GM19238 (cell line): ENCODE measurements around the gene VGLL1.

Experiments used
- DNase-seq: peaks from one replicate; pipeline ENCODE4 v3.0.0; 2011; ENCODE audit warnings: low spot score; ENCODE audit not compliant: insufficient read length

VGLL1 gene

DNA sequence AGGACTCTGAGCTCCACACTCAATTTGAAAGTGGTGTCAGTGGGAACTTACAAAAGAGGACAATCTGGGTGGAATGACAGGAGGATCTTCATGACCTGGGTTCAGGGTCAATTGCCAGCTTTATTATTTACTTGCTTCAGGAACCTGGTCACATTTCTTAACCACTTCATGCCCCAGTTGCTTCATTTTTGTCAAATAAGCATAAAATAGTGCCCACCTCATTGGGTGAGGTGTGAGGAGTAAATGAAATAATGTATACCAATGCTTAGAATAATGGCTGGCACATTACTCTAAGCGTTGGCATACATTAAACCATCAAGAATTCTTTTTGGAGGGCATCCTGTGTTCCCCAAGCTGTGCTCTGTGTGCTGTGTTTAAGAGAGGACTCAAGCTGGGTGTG lies 19.4 kb downstream of the VGLL1 start:
- DNase-seq, result no peak

DNA sequence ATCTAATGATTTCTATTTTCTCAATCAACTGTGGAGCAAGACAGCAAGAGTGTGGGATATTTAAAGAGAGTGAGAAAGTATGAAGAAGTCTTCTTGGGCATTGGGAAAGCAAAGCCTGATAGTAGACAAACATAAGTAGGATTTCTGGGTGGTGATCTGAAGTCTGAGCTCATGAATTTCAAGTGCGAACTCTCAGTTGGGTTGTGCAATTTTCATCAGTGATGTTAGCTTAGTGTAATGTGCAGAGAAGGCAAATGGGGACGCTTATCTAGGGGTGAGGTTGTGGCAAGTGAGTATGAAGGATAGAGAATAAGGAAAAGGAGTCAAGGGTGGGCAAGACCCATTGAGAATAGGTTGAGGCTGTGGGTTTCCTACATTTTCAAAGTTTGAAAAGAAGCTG lies 23.7 kb downstream of the VGLL1 start:
- DNase-seq, result no peak

DNA sequence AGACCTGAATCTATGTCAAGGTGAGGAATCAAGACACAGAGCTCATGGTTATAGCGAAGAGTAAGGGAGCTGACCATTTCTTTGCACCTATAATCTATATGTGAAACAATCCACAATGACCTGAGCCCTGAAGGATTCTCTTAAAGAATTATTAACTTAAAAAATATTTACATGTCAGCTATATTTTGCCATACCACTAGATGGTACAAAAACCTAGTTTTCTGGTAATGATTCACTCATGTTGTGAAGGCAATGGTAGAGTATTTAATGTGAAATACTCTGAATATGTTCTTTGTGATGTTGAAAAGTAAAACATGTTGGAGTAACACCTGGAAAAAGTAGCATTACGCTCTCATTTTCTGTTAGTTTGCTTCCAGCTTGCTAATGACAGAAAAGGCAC lies 40.0 kb downstream of the VGLL1 start:
- DNase-seq, result no peak

DNA sequence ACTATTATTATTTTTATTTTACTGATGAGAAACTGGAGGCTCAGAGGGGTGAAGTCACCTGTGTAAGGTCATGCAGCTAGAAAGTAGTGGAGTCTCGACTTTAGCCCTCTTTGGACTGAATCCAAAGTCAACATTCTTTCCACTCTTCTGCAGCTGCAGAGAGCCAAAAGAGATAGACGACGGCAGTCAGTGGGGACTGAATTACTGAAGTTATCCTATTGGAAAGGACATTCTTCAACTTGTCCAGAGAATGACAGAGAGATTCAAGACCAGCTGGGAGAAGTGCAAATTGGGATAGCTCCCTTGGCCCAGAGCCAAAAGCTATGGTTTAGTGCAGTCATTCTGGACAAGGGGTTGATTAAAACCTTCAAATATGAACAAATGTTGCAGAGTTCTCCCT lies 42.5 kb downstream of the VGLL1 start:
- DNase-seq, result no peak

DNA sequence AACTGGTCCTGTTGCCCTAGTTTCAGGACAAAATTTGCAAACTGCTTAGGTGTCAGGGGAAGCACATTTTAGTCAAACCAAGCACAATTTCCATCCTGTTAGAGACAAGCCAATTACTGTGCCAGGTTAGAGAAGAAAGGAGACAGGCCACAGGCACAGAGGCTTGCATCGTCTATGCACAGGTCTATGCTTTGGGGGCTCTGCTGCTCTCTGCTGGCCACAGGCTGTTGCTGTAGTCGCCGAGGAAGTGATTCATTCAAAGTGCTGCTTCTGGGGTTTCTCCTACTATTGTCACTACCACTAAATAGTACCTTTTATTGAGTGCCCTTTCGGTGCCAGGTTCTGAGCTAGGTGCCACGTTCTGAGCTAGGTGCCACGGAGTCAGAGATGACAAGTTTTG lies 45.5 kb downstream of the VGLL1 start:
- peak; percentile 16 for DNase-seq

DNA sequence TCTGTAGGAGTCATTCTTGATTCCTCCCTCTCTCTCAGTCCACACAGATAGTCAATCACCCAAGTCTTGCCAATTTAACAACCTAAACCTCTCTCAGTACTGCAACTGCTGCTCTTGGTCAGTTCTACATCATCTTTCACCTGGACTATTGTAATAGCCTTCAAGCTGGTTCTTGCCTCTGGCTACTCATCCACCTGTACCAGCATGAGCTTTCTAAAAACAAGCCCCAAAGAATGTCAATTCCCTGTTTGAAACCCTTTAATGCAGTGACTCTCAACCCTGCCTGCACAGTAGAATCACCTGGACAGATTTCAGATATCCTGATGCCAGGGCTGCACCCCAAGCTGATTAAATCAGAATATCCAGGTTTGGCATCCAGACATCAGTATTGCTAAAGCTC lies 48.3 kb downstream of the VGLL1 start:
- DNase-seq, result no peak

DNA sequence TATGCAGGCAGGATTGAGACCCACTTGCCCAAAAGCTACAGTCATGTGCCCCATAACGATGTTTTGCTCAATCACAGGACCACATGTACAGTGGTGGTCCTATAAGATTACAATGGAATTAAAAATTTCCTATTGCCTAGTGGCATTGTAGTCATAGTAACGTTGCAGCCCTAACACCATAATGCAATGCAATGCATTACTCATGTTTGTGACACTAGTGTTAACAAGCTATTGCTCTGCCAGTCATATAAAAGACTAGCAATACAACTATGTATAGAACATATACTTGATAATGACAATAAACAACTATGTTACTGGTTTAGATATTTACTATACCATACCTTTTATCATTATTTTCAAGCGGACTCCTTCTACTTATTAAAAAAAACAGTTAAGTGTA lies 50.6 kb downstream of the VGLL1 start:
- no peak for DNase-seq

DNA sequence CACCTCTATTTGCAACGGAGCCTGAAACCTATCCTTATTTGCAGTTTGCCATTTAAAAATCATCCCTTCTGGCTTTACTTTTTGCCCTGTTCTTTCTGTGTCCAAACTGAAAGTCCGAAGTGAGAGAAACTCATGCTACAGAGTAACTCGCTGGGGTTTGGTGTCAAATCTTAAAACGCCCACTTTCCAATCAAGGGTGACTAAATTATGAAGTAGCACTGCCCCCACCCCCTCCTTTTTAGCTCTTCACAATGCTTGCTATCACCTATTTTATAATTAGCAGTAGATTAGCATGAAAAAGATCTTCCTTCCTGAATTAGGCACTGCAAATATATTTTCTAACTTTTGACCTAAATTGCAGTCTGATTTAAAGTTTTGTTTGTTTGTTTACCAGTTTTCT lies 52.5 kb downstream of the VGLL1 start:
- no peak for DNase-seq

DNA sequence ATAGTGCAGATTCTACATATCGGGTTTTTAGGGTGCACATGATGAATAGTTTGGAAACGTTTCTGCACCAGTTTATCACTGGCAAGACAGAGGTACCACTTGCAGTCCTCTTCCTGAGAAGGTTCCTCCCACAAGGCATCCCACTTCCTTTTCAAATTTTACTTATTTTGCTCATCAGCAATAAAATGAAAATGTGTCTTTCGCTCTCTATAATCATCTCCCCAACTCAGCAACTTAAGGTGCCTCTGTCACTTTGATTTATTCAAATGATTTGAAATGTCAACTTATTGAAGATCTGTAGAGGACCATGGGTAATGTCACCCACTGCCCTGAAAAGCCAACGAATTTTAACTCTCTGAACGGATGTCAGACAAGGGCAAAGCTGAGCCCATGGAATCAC lies 53.2 kb downstream of the VGLL1 start:
- DNase-seq, result no peak

DNA sequence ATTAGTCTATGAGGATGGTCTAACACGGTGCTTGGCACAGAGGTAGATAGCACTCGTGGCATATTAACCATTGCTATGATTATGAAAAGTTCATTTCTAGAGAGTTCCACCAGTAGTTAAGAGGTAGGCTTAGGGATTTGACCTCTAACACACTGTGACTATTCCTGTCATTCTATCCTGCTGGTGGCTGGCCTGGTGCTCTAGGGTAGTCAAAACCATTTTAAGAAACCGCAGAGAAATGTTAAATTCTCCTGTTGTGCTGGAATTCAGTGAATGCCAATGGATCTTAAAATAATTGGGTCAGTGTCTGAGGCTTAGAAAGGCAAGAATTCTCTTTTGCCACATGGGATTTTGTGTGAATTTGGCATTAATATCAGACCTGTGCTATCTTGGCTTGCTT lies 53.9 kb downstream of the VGLL1 start:
- no peak for DNase-seq

DNA sequence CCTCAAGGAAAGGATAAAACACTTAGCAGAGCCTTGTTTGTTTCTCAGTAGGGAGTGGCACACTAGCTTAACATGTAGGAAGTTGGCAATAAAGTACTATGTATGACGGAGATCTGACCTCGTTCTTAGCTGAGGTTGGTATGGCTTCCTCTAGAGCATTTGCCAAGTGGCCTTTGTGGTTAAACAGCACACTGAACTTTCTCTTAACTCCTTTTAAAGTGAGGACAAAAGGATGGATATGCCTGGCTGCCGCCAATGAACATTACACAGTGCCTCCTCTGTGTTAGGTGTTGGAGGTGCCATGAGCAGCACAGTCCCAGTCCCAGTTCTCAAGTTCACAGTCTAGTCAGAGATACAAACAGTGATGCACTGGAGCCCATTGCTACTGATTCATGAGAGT lies 54.4 kb downstream of the VGLL1 start:
- no peak for DNase-seq

DNA sequence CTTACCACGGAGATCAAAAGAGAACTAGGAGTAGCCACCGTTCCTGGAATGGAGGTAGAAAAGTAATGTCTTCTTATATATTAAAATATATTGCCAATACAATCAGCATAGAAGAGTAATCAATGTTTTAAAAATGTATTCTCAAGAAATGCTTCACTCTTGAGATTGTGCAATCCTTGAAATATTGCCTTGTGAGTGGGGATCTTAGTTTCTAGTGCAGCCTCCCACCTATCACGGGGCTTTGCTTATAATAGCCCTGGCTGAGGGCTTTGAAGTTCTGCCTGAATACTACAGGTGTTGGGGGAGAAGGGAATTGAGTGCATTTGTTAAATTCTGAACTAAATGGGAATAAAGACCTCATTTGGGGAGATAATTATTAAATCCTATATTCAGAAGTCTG lies 55.5 kb downstream of the VGLL1 start:
- no peak for DNase-seq

DNA sequence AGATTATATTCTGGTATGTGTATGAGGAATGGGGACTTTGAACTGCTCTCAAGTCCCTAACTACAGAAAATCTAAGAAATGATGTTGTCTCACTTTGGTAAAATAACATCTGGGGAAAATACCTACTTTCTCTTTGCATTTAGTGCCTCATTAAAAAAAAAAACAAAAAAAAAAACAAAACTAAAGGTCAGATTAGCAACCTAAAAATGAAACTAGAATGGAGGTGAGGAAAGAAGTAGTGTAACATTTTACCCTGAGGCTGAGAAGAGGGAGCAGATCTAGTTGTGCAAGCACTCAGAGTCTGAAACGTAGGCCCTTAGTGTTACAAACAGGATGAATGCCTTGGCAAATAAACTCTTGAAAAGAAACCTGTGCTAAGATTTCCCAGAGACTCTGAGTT lies 56.0 kb downstream of the VGLL1 start:
- no peak for DNase-seq

DNA sequence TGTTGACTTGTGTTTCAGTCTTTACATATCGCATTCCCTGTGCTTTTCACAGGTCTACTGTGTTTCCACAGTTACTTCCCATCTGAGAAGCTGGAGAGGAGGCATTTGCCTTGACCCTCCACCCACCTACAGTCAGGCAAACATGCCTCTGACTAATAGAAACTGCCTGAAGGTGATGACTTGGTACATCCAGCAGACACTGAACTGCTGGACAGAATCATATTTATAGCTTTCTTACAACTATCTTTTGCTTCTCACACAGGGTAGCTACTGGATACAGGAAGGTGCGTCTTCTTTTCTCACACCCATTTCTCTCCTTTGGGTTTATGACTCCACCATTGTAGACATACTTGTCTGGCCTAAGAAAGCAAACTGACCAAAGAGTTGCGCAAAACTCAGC lies 58.0 kb downstream of the VGLL1 start:
- no peak for DNase-seq

DNA sequence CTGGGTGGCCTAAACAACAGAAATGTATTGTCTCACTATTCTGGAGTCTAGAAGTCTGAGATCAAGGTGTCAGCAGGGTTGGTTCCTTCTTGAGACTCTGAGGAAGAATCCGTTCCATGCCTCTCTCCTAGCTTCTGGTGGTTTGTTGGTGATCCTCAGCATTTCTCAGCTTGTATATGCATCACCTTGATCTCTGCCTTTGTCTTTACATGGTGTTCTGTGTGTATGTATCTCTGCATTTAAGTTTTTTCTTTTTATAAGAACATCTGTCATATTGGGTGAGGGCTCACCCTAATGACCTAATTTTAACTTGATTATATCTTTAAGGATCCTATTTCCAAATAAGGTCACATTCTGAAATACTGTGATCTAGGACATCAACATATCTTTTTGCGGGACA lies 65.3 kb downstream of the VGLL1 start:
- no peak for DNase-seq

DNA sequence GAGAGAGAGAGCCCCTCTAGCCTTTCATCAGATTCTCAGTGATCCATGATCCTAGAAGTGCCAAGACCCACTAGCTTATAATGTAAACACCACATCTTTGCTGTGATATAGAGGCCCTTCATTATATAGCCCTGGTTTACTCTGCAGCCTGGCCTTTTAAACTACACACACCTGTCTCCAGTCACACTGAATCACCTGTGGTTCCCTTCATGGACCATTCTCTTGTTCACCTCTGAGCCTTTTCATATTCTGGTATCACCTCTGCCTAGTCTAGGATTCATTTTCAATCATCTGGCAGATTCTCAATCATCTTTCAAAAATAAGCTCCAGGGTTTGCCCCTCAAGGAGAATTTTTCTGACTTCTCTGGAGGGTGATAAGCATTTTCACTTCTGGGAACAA lies 65.9 kb downstream of the VGLL1 start:
- DNase-seq, result no peak

DNA sequence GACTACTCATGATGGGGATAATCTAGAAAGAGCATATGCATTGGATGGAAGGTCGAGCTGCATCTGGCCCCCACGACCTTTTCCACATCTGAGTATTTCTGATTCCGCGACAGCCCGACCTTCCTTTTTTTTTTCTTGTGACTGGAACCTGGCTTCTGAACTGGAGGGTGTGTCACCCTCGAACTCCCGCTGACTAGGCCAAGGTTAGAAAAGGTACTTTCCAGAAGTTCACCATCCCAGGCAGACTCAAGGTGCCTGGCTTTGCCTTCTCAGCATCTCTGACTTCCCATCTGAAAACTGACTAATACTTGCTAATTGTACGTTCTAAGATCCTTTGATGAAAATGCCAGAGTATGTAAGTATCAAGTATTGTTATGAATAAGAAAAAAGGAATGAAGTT lies 66.6 kb downstream of the VGLL1 start:
- DNase-seq, result no peak

DNA sequence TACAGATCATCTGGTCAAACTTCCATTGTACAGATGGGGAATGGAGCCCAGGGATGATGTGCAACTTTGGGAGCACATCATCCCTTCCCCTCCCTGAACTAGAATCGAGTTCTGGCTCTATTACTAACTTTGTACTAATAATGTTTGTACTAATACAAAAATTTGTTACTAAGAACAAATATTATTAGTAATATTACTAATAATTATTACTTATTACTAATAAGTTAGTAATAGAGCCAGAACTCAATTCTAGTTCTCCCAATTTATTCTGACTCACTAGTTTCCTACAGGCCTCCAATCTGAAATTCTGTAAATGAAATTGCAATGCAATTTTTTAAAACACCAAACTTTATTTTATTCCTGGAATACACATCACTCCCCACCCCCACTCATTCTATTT lies 68.0 kb downstream of the VGLL1 start:
- DNase-seq, result no peak
